IMR-90 (cell line): ENCODE data around the gene HTR3C.

Experiments used
- CEBPB ChIP-seq: IDR thresholded peaks from 2 replicates; pipeline ENCODE4 v1.6.1; 2012; ENCODE audit warnings: low read depth, low read length, improper control_type of control experiment
- CTCF ChIP-seq: conservative IDR thresholded peaks from 2 replicates; pipeline ENCODE4 v1.5.1; 2012; ENCODE audit warnings: mild to moderate bottlenecking, low read depth, low read length, improper control_type of control experiment
- ELK1 ChIP-seq: fragments of 150-350 bp; IDR thresholded peaks from 2 replicates; pipeline ENCODE4 v1.6.1; 2016; ENCODE audit warnings: low read depth, mild to moderate bottlenecking, low read length, moderate library complexity, borderline replicate concordance
- FOS ChIP-seq: fragments of 150-350 bp; IDR thresholded peaks from 2 replicates; pipeline ENCODE4 v1.6.1; 2016; ENCODE audit warnings: low read depth, low read length
- MAZ ChIP-seq: IDR thresholded peaks from 2 replicates; pipeline ENCODE4 v1.6.1; 2012; ENCODE audit warnings: low read depth, mild to moderate bottlenecking, low read length, improper control_type of control experiment, moderate library complexity, borderline replicate concordance
- NFE2L2 ChIP-seq: fragments of 150-350 bp; IDR thresholded peaks from 2 replicates; pipeline ENCODE4 v1.6.1; 2016; ENCODE audit warnings: low read depth, mild to moderate bottlenecking, low read length
- POLR2A ChIP-seq: IDR thresholded peaks from 2 replicates; pipeline ENCODE4 v1.6.1; 2012; ENCODE audit warnings: mild to moderate bottlenecking, low read depth, low read length
- RCOR1 ChIP-seq: IDR thresholded peaks from 2 replicates; pipeline ENCODE4 v1.6.1; 2012; ENCODE audit warnings: mild to moderate bottlenecking, low read length, improper control_type of control experiment; ENCODE audit not compliant: insufficient replicate concordance
- USF2 ChIP-seq: fragments of 150-350 bp; IDR thresholded peaks from 2 replicates; pipeline ENCODE4 v1.6.1; 2017; ENCODE audit warnings: mild to moderate bottlenecking, antibody characterized with exemption, low read length, low read depth

GRCh38 chr3:184082465-184082864 lies 29.6 kb downstream of the HTR3C start:
- TF ChIP-seq CTCF (no peak), CEBPB (no peak), RCOR1 (no peak), ELK1 (no peak), MAZ (no peak), NFE2L2 (no peak), USF2 (no peak), POLR2A (no peak), FOS (no peak)
